Loucy (cell line): ENCODE results near the gene KATNAL1.
A peak's percentile ranks its signal among the peaks of the same experiment; 100 is the strongest.

Experiments used
- H2AFZ ChIP-seq: fragments of 200-600 bp; sonication (generic); 2 replicates; pipeline ENCODE4 v1.6.0; 2016; ENCODE audit warnings: antibody characterized with exemption, mild to moderate bottlenecking, low read length, moderate library complexity
- H3F3A ChIP-seq: fragments of 200-600 bp; 2 replicates; pipeline ENCODE4 v1.6.0; 2016; ENCODE audit warnings: antibody characterized with exemption, low read depth, mild to moderate bottlenecking
- H3K27me3 ChIP-seq: fragments of 200-600 bp; sonication (generic); 2 replicates; pipeline ENCODE4 v1.6.1; 2014; ENCODE audit warnings: low read length, mild to moderate bottlenecking; ENCODE audit not compliant: insufficient read depth, poor library complexity, severe bottlenecking
- H3K36me3 ChIP-seq: fragments of 200-600 bp; sonication (generic); 2 replicates; pipeline ENCODE4 v1.6.1; 2016; ENCODE audit warnings: low read length; ENCODE audit not compliant: insufficient read depth
- H3K4me1 ChIP-seq: fragments of 200-600 bp; sonication (generic); 2 replicates; pipeline ENCODE4 v1.5.1; 2014; ENCODE audit warnings: low read length, mild to moderate bottlenecking; ENCODE audit not compliant: insufficient read depth, poor library complexity, severe bottlenecking
- H3K4me2 ChIP-seq: fragments of 200-600 bp; sonication (generic); 2 replicates; pipeline ENCODE4 v1.6.0; 2014; ENCODE audit warnings: antibody characterized with exemption, low read length, low read depth, mild to moderate bottlenecking; ENCODE audit not compliant: poor library complexity, severe bottlenecking
- H3K4me3 ChIP-seq: fragments of 200-600 bp; sonication (generic); 2 replicates; pipeline ENCODE4 v1.5.1; 2014; ENCODE audit warnings: low read length, mild to moderate bottlenecking, mixed read lengths; ENCODE audit not compliant: poor library complexity, severe bottlenecking
- H3K79me2 ChIP-seq: fragments of 200-600 bp; sonication (generic); 2 replicates; pipeline ENCODE4 v1.6.1; 2014; ENCODE audit warnings: low read length; ENCODE audit not compliant: insufficient read depth
- H3K9ac ChIP-seq: fragments of 200-600 bp; sonication (generic); 2 replicates; pipeline ENCODE4 v1.6.0; 2014; ENCODE audit warnings: mild to moderate bottlenecking, low read depth, low read length, moderate library complexity; ENCODE audit not compliant: poor library complexity, severe bottlenecking
- H3K9me2 ChIP-seq: fragments of 200-600 bp; sonication (generic); replicated peaks from 2 replicates; pipeline ENCODE4 v1.6.1; 2016; ENCODE audit warnings: low read depth, low read length, mixed read lengths
- H3K9me3 ChIP-seq: fragments of 200-600 bp; sonication (generic); 2 replicates; pipeline ENCODE4 v1.6.1; 2014; ENCODE audit warnings: mild to moderate bottlenecking, antibody characterized with exemption, low read length, low read depth; ENCODE audit not compliant: insufficient read depth
- H4K20me1 ChIP-seq: fragments of 200-600 bp; sonication (generic); 2 replicates; pipeline ENCODE4 v1.6.0; 2014; ENCODE audit warnings: antibody characterized with exemption, low read length, mild to moderate bottlenecking; ENCODE audit not compliant: insufficient read depth, poor library complexity, severe bottlenecking
- EZH2phosphoT487 ChIP-seq: fragments of 200-600 bp; IDR thresholded peaks from 2 replicates; pipeline ENCODE4 v1.6.1; 2018; ENCODE audit warnings: antibody characterized with exemption, mild to moderate bottlenecking, moderate library complexity, borderline replicate concordance
- TF ChIP-seq, protein P1 (sequence below): fragments of 200-600 bp; sonication (generic); conservative IDR thresholded peaks from 2 replicates; pipeline ENCODE4 v1.5.1; 2014; ENCODE audit warnings: mild to moderate bottlenecking, antibody characterized with exemption, low read length

The KATNAL1 gene

GRCh38 chr13:30312904-30313303 lies 5.6 kb upstream of the KATNAL1 start:
- H3F3A ChIP-seq: no peaks in the 10 kb centered on the region
- no peak overlapping the region for H2AFZ ChIP-seq
- H3K9ac ChIP-seq: no peak overlapping the region
- no peak overlapping the region for H3K4me2 ChIP-seq
- H3K4me3 ChIP-seq: no peak overlapping the region
- no peaks in the 10 kb centered on the region for H4K20me1 ChIP-seq
- H3K36me3 ChIP-seq: no peaks in the 10 kb centered on the region
- H3K4me1 ChIP-seq: peaks cover 9% of the 10 kb centered on the region
- no peaks in the 10 kb centered on the region for H3K79me2 ChIP-seq
- H3K27me3 ChIP-seq: no peaks in the 10 kb centered on the region
- no peaks in the 10 kb centered on the region for H3K9me2 ChIP-seq
- TF ChIP-seq EZH2phosphoT487: no peak
- TF ChIP-seq, protein P1, sequence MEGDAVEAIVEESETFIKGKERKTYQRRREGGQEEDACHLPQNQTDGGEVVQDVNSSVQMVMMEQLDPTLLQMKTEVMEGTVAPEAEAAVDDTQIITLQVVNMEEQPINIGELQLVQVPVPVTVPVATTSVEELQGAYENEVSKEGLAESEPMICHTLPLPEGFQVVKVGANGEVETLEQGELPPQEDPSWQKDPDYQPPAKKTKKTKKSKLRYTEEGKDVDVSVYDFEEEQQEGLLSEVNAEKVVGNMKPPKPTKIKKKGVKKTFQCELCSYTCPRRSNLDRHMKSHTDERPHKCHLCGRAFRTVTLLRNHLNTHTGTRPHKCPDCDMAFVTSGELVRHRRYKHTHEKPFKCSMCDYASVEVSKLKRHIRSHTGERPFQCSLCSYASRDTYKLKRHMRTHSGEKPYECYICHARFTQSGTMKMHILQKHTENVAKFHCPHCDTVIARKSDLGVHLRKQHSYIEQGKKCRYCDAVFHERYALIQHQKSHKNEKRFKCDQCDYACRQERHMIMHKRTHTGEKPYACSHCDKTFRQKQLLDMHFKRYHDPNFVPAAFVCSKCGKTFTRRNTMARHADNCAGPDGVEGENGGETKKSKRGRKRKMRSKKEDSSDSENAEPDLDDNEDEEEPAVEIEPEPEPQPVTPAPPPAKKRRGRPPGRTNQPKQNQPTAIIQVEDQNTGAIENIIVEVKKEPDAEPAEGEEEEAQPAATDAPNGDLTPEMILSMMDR: no peak
- no peaks in the 10 kb centered on the region for H3K9me3 ChIP-seq

DNA sequence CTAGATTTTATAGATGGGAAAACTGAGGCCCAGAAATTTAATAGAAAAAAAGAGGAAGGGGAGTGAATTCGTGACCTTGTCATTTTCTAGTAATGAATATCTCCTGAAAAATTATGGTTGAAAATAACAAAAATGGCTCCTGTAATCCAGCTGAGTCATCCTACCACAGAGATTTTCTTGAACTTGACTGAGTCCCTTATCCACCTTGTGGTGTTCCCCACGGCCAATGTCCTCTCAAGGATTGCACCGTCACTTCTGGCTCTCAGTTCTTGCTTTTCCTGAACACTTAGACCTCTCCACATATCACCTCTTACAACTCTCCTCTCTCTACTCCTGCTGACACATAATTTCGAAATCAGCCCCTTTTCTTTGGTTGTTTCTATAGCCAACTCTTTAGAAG lies 1.2 kb upstream of the KATNAL1 start:
- Histone ChIP-seq H2AFZ (no peak overlapping the region), H3K4me2 (peak overlapping the region; percentile 96), H3K9me3 (no peaks in the 10 kb centered on the region), H4K20me1 (no peaks in the 10 kb centered on the region), H3K9me2 (no peaks in the 10 kb centered on the region), H3K79me2 (peaks cover 31% of the 10 kb centered on the region), H3F3A (no peaks in the 10 kb centered on the region), H3K4me1 (peaks cover 44% of the 10 kb centered on the region), H3K36me3 (no peaks in the 10 kb centered on the region), H3K27me3 (no peaks in the 10 kb centered on the region), H3K9ac (no peak overlapping the region), H3K4me3 (no peak overlapping the region)
- TF ChIP-seq EZH2phosphoT487: no peak
- TF ChIP-seq, protein P1: no peak

DNA sequence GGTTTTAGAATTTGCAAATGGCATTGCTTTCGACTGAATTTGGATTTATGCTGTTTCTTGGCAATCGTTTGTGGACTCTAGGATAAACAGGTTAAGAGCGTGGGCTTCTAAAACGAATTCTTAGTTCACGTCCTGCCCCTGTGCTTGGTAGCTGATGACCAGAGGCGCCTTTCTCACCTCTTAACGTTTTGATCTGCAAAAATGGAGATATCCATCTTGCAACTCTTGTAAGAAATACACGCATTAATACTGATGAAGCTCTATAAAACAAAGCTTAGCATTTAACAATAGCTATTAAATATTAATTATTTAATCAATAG lies 580 bp upstream of the KATNAL1 start:
- peaks cover 37% of the 10 kb centered on the region for H3K79me2 ChIP-seq
- peak overlapping the region; percentile 96 for H3K4me2 ChIP-seq
- no peak for TF ChIP-seq EZH2phosphoT487
- TF ChIP-seq, protein P1: no peak
- peak overlapping the region; percentile 98; the same call in 1 of the 2 replicates for H2AFZ ChIP-seq
- no peaks in the 10 kb centered on the region for H4K20me1 ChIP-seq
- no peaks in the 10 kb centered on the region for H3K9me3 ChIP-seq
- H3K27me3 ChIP-seq: no peaks in the 10 kb centered on the region
- H3F3A ChIP-seq: no peaks in the 10 kb centered on the region
- H3K4me3 ChIP-seq: peak overlapping the region; percentile 97
- H3K4me1 ChIP-seq: peaks cover 50% of the 10 kb centered on the region
- H3K36me3 ChIP-seq: no peaks in the 10 kb centered on the region
- H3K9ac ChIP-seq: peak overlapping the region; percentile 91
- no peaks in the 10 kb centered on the region for H3K9me2 ChIP-seq
